ENCODE measurements around the gene GDA. TPM values are rescaled to one million over a fixed set of nuclear protein-coding genes. Genes with fewer than 3 reads are reported as not detected.
"Not testable (repeated sequence)": the region's sequence is repeated elsewhere in the genome, so short reads cannot be mapped to it uniquely, and the experiment has no call there.

Gene GDA
- total RNA-seq, 6 experiments from 2014 or later: 26.8 to 69.6 (median 45.3) TPM

GRCh38 chr9:72278959-72279358, 129.7 kb downstream of the GDA start:
- intact Hi-C loops (cut with DNase I): loop anchor here in 1 of 2 donors (10.0 kb wide), 1 partner anchor 316 kb away; no protein-coding TSS in a partner anchor
- no peaks in the 10 kb centered on the region for H3K9me3 ChIP-seq
- no peak for DNase-seq
- H3K4me3 ChIP-seq: no peak overlapping the region
- H3K27ac ChIP-seq: no peak overlapping the region
- H3K27me3 ChIP-seq: no peaks in the 10 kb centered on the region
- H3K4me1 ChIP-seq: no peaks in the 10 kb centered on the region
- no peak for ATAC-seq
- WGBS (ENCODE audit: insufficient coverage, low coverage, low lambda C conversion rate, missing lambda C conversion rate): 89% methylated on average over 2 of the region's 2 CpGs
- TF ChIP-seq, protein P1, sequence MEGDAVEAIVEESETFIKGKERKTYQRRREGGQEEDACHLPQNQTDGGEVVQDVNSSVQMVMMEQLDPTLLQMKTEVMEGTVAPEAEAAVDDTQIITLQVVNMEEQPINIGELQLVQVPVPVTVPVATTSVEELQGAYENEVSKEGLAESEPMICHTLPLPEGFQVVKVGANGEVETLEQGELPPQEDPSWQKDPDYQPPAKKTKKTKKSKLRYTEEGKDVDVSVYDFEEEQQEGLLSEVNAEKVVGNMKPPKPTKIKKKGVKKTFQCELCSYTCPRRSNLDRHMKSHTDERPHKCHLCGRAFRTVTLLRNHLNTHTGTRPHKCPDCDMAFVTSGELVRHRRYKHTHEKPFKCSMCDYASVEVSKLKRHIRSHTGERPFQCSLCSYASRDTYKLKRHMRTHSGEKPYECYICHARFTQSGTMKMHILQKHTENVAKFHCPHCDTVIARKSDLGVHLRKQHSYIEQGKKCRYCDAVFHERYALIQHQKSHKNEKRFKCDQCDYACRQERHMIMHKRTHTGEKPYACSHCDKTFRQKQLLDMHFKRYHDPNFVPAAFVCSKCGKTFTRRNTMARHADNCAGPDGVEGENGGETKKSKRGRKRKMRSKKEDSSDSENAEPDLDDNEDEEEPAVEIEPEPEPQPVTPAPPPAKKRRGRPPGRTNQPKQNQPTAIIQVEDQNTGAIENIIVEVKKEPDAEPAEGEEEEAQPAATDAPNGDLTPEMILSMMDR (IDR thresholded peaks at IDR 0.05): no peak
- TF ChIP-seq POLR2A (IDR thresholded peaks at IDR 0.05): no peak
- no peaks in the 10 kb centered on the region for H3K36me3 ChIP-seq

GRCh38 chr9:72280913-72281500, 131.8 kb downstream of the GDA start:
- DNase-seq (peak; percentile 70 to 77 (median 73)), ATAC-seq (peak; percentile 96 to 98 (median 97))
- intact Hi-C loops (cut with DNase I): loop anchor here (5.0 to 10.0 kb wide), 2 partner anchors 534 to 541 kb away; no protein-coding TSS in a partner anchor
- TF ChIP-seq, protein P1 (IDR thresholded peaks at IDR 0.05): peak; percentile 88 to 94 (median 91)
- TF ChIP-seq POLR2A (IDR thresholded peaks at IDR 0.05): no peak
- Histone ChIP-seq H3K27me3 (no peaks in the 10 kb centered on the region), H3K9me3 (no peaks in the 10 kb centered on the region), H3K27ac (no peak overlapping the region), H3K4me3 (no peak overlapping the region), H3K36me3 (no peaks in the 10 kb centered on the region), H3K4me1 (no peaks in the 10 kb centered on the region)
- 13% methylated on average over 9 of the region's 11 CpGs for WGBS (ENCODE audit: insufficient coverage, low coverage, low lambda C conversion rate, missing lambda C conversion rate)

DNA sequence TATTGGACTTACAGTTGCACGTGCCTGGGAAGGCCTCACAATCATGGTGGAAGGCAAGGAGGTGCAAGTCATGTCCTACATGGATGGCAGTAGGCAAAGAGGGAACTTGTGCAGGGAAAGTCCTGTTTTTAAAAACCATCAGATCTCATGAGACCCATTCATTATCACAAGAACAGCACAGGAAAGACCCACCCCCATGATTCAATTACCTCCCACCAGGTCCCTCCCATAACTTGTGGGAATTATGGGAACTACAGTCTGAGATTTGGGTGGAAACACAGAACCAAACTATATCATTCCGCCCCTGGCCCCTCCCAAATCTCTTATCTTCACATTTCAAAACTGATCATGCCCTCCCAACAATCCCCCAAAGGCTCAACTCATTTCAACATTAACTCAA, 140.2 kb downstream of the GDA start:
- intact Hi-C loops (cut with DNase I): loop anchor here in 1 of 2 donors (10.0 kb wide), 1 partner anchor 525 kb away; no protein-coding TSS in a partner anchor
- no peak overlapping the region for H3K27ac ChIP-seq
- H3K9me3 ChIP-seq: no peaks in the 10 kb centered on the region
- no peak for TF ChIP-seq POLR2A (IDR thresholded peaks at IDR 0.05)
- TF ChIP-seq, protein P1 (IDR thresholded peaks at IDR 0.05): no peak
- no peaks in the 10 kb centered on the region for H3K36me3 ChIP-seq
- no peak for ATAC-seq
- H3K4me3 ChIP-seq: no peak overlapping the region
- no peak for DNase-seq
- 69% methylated on average over 2 of the region's 2 CpGs for WGBS (ENCODE audit: insufficient coverage, low coverage, low lambda C conversion rate, missing lambda C conversion rate)
- H3K4me1 ChIP-seq: peaks cover 0 to 20% (median 8%) of the 10 kb centered on the region in 4 donors
- no peaks in the 10 kb centered on the region for H3K27me3 ChIP-seq

GRCh38 chr9:72290311-72290710, 141.1 kb downstream of the GDA start:
- Histone ChIP-seq H3K4me3 (no peak overlapping the region), H3K27ac (no peak overlapping the region), H3K4me1 (peaks cover 0 to 29% (median 11%) of the 10 kb centered on the region in 4 donors), H3K36me3 (no peaks in the 10 kb centered on the region), H3K27me3 (no peaks in the 10 kb centered on the region), H3K9me3 (no peaks in the 10 kb centered on the region)
- intact Hi-C loops (cut with DNase I): loop anchor here (5.0 to 10.0 kb wide), 2 partner anchors 74 to 302 kb away; partner anchors contain the start of gene ZFAND5 (in 1 of the 2)
- DNase-seq (peak in 1 of 3 donors; percentile 66), ATAC-seq (peak in 1 of 4 donors; percentile 51)
- no CpG with 5 or more reads among the region's 2 CpGs for WGBS (ENCODE audit: insufficient coverage, low coverage, low lambda C conversion rate, missing lambda C conversion rate)
- TF ChIP-seq, protein P1 (IDR thresholded peaks at IDR 0.05): no peak
- no peak for TF ChIP-seq POLR2A (IDR thresholded peaks at IDR 0.05)

DNA sequence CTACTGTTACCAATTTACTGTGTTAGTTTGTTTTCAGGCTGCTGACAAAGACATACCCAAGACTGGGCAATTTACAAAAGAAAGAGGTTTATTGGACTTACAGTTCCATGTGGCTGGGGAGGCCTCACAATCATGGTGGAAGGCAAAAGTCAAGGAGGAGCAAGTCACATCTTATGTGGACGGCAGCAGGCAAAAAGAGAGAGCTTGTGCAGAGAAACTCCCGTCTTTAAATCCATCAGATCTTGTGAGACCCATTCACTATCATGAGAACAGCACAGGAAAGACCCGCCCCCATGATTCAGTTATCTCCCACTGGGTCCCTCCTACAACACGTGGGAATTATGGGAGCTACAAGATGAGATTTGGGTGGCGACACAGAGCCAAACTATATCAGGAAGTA, 142.3 kb downstream of the GDA start:
- H3K4me3 ChIP-seq, H3K9me3 ChIP-seq, DNase-seq, ATAC-seq, H3K36me3 ChIP-seq, H3K27me3 ChIP-seq, H3K27ac ChIP-seq: not testable (repeated sequence)
- intact Hi-C loops (cut with DNase I): loop anchor here (5.0 to 10.0 kb wide), 2 partner anchors 73 to 301 kb away; partner anchors contain the start of gene ZFAND5 (in 1 of the 2)
- peaks cover 0 to 31% (median 11%) of the 10 kb centered on the region in 4 donors for H3K4me1 ChIP-seq
- WGBS (ENCODE audit: insufficient coverage, low coverage, low lambda C conversion rate, missing lambda C conversion rate): 72% methylated on average over 5 of the region's 5 CpGs

All from right lobe of liver (tissue), 6 donors.